ENCODE data around the gene ZNHIT1. TPM values are rescaled to one million over a fixed set of nuclear protein-coding genes. Genes with fewer than 3 reads are reported as not detected.

Gene ZNHIT1
- total RNA-seq, 4 donors from 2014 or later = 40.7 to 53.3 (median 52.0) TPM

DNA sequence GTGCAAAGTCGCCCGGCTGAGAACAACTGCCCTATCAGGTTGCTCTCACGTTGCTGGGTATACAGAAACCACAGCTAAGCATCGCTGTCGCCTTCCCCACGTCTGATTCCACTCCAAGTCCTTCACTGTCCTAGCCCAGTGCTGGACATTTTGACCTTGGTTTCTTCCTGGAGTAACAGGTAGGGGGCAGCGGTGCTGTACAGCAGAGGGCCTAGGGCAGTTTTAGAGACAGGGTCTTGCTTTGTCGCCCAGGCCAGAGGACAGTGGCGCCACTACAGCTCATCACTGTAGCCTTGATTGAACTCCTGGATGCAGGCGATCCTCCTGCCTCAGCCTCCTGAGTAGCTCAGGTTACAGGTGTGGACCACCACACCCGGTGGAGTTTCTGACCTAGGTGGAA is 17.1 kb downstream of the ZNHIT1 start:
- no peaks in the 10 kb centered on the region for H3K9me3 ChIP-seq
- DNase-seq = no peak
- no peak overlapping the region for H3K27ac ChIP-seq
- H3K4me3 ChIP-seq = no peak overlapping the region
- intact Hi-C loops (cut with DNase I; ENCODE audit: low total_unique reads) = no loop called here
- peaks cover 0 to 6% of the 10 kb centered on the region in 2 donors for H3K4me1 ChIP-seq
- no peaks in the 10 kb centered on the region for H3K36me3 ChIP-seq
- H3K27me3 ChIP-seq = no peaks in the 10 kb centered on the region
- TF ChIP-seq, protein P1, sequence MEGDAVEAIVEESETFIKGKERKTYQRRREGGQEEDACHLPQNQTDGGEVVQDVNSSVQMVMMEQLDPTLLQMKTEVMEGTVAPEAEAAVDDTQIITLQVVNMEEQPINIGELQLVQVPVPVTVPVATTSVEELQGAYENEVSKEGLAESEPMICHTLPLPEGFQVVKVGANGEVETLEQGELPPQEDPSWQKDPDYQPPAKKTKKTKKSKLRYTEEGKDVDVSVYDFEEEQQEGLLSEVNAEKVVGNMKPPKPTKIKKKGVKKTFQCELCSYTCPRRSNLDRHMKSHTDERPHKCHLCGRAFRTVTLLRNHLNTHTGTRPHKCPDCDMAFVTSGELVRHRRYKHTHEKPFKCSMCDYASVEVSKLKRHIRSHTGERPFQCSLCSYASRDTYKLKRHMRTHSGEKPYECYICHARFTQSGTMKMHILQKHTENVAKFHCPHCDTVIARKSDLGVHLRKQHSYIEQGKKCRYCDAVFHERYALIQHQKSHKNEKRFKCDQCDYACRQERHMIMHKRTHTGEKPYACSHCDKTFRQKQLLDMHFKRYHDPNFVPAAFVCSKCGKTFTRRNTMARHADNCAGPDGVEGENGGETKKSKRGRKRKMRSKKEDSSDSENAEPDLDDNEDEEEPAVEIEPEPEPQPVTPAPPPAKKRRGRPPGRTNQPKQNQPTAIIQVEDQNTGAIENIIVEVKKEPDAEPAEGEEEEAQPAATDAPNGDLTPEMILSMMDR (IDR thresholded peaks at IDR 0.05) = peak in 1 of 4 experiments; percentile 11
- TF ChIP-seq POLR2A (IDR thresholded peaks at IDR 0.05) = no peak

DNA sequence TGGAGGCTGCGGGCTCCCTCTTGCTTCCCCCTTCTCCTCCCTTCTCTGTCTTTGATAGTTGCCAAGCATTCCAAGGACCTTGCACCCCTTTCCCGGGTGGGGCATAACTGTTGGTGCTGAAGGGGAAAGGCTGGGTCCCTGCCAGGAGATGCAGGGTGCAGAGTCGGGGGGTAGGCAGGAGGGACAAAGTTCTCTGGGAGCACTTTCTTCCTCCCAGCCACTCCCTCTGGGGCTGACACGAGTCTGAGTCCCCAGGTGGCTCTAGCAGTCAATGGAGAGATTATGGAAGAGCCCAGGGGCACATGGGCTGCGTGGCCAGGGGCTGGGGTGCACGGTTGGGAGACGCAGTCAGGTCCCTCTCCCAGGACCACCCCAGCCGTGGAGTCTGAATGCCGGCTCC is 17.6 kb downstream of the ZNHIT1 start:
- no peak overlapping the region for H3K4me3 ChIP-seq
- intact Hi-C loops (cut with DNase I; ENCODE audit: low total_unique reads) = no loop called here
- H3K27ac ChIP-seq = no peak overlapping the region
- no peak for TF ChIP-seq POLR2A (IDR thresholded peaks at IDR 0.05)
- TF ChIP-seq, protein P1 (IDR thresholded peaks at IDR 0.05) = no peak
- H3K36me3 ChIP-seq = no peaks in the 10 kb centered on the region
- DNase-seq = no peak
- peaks cover 0 to 6% of the 10 kb centered on the region in 2 donors for H3K4me1 ChIP-seq
- no peaks in the 10 kb centered on the region for H3K9me3 ChIP-seq
- H3K27me3 ChIP-seq = no peaks in the 10 kb centered on the region

DNA sequence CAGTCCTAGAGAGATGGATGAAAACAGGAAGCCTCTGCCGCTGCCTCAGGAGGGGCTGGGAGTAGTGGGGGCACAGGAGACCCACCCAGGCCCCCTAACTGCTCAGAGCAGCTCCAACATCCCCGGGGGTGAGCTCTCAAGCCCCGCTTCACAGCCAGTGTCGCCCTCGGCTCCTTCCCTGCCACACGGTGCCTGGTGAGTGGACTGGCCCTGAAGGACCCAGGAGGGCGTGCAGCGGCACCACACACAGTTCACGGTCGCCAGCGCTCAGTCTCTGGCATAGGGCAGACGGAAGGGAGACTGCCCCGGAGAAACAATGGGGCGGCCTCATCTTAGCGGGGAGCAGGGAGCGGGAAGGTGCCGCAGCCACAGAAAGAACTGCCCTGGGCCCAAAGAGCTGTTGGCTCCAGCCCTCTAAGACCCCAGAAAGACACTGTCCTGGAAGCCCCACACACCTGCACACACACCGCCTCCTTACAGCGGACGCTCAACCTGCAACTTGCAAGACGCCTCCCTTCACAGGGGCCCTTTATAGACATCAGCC is 18.4 kb downstream of the ZNHIT1 start:
- no peaks in the 10 kb centered on the region for H3K36me3 ChIP-seq
- intact Hi-C loops (cut with DNase I; ENCODE audit: low total_unique reads) = no loop called here
- no peak for DNase-seq
- H3K27me3 ChIP-seq = no peaks in the 10 kb centered on the region
- peaks cover 0 to 6% of the 10 kb centered on the region in 2 donors for H3K4me1 ChIP-seq
- H3K4me3 ChIP-seq = no peak overlapping the region
- peak overlapping the region in 1 of 2 donors; percentile 81 for H3K27ac ChIP-seq
- TF ChIP-seq POLR2A (IDR thresholded peaks at IDR 0.05) = no peak
- TF ChIP-seq, protein P1 (IDR thresholded peaks at IDR 0.05) = no peak
- H3K9me3 ChIP-seq = no peaks in the 10 kb centered on the region

DNA sequence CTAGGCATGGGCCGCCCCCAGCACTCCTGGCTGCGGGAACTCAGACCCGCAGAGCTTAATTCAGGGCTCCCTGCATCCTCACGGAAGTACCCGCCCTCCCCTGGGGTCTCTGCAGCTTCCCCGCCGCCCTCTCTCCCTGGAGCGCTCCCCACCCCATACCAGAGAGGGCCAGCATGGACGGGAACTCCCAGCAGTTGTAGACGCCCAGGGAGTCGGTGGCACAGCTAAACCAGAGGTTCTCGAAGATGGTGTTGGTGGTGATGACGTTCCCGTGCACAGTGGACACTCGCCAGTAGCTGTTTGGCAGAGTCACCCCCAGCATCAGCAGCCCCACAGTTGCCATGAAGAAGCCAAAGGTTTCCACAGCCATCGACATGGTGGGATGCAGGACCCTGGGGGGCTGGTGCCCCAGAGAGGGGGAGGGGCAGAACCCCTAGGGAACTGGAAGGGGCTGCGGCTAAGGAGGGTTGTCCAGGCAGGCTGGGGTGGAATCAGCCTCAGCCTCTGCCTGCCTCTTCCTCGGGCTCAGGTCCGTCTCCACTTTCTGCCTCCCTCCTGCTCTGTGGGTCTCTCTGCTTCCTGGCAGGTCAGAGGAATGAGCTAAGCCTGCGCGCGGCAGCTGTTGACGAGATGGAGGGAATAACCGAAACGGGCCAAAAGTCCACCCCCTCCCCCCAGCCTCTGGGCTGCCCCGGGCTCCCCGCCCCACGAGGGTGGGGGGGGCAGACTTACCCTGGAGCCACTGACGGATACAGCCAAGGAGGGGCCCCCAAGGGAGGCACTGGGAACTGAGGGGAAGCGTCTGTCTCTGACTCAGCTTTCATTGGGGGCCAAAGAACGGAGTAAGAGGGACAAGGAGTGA is 19.5 kb downstream of the ZNHIT1 start, which contains the start of gene CLDN15:
CLDN15 (minus strand) TSS at position 597 of the 862 bp plus-strand sequence; CDS start at position 376, 221 bp downstream.
- TF ChIP-seq, protein P1 (IDR thresholded peaks at IDR 0.05) = no peak
- TF ChIP-seq POLR2A (IDR thresholded peaks at IDR 0.05) = no peak
- Histone ChIP-seq H3K9me3 (no peaks in the 10 kb centered on the region), H3K4me3 (peak within 1 kb of the TSS in 1 of 2 donors; percentile 5), H3K27me3 (no peaks in the 10 kb centered on the region), H3K36me3 (no peaks in the 10 kb centered on the region), H3K4me1 (peaks cover 0 to 6% of the 10 kb centered on the region in 2 donors), H3K27ac (peak within 1 kb of the TSS; percentile 81 to 85)
- DNase-seq = peak; percentile 78 to 86
- intact Hi-C loops (cut with DNase I; ENCODE audit: low total_unique reads) = no loop called here
